Common myeloid progenitor, CD34-positive (primary cell): ENCODE measurements around the gene CHEK1.

Source experiments
- CTCF ChIA-PET: fragments of 350-600 bp; sonication (Branson Sonifier 250); formaldehyde crosslinking; loops from one replicate; lab custom pipeline; 2021; ENCODE audit warnings: antibody characterized with exemption; lab: Charles Lee
- POLR2A ChIA-PET: fragments of 350-600 bp; sonication (Branson Sonifier 250); formaldehyde crosslinking; loops from one replicate; lab custom pipeline; 2021; ENCODE audit warnings: antibody characterized with exemption; lab: Charles Lee
- DNase-seq, 3 donors: peaks; one replicate each; pipeline versions ENCODE4 v3.0.0 to v3.0.0-alpha.2; 2013
- H3K27ac ChIP-seq, 2 experiments: 1 replicate in 1 of 2; 2 replicates in 1 of 2; pipeline ENCODE4 v1.7.0; 2013; ENCODE audit warnings: inconsistent platforms in 2 of 2, low read length in 2 of 2, mild to moderate bottlenecking in 2 of 2, low read depth in 1 of 2, moderate library complexity in 1 of 2; ENCODE audit not compliant: severe bottlenecking in 2 of 2, insufficient read depth in 1 of 2, poor library complexity in 1 of 2
- H3K27me3 ChIP-seq, 5 experiments: replicated peaks in 2 of 5; 1 replicate in 3 of 5; 2 replicates in 2 of 5; pipeline versions ENCODE4 v1.6.1 to v1.7.0; 2013; ENCODE audit warnings: low read length in 4 of 5, mild to moderate bottlenecking in 2 of 5, moderate library complexity in 2 of 5, inconsistent platforms in 1 of 5; ENCODE audit not compliant: insufficient read depth in 5 of 5, control insufficient read depth in 4 of 5
- H3K36me3 ChIP-seq, 4 experiments: 1 replicate in 2 of 4; 2 replicates in 2 of 4; pipeline versions ENCODE4 v1.6.1 to v1.7.0; 2013; ENCODE audit warnings: low read length in 3 of 4, control low read depth in 1 of 4, mild to moderate bottlenecking in 1 of 4; ENCODE audit not compliant: control insufficient read depth in 4 of 4, insufficient read depth in 4 of 4
- H3K4me1 ChIP-seq, 4 experiments: 1 replicate in 3 of 4; 2 replicates in 1 of 4; pipeline versions ENCODE4 v1.6.1 to v1.7.1; 2013; ENCODE audit warnings: low read length in 3 of 4, mild to moderate bottlenecking in 3 of 4, control low read depth in 1 of 4, inconsistent platforms in 1 of 4, moderate library complexity in 1 of 4; ENCODE audit not compliant: control insufficient read depth in 4 of 4, insufficient read depth in 4 of 4; ENCODE audit errors: control extremely low read depth in 1 of 4
- H3K4me3 ChIP-seq, 7 experiments: 1 replicate in 4 of 7; 2 replicates in 3 of 7; pipeline versions ENCODE4 v1.5.1 to v1.7.0; 2013; ENCODE audit warnings: mild to moderate bottlenecking in 7 of 7, low read length in 6 of 7, moderate library complexity in 6 of 7, inconsistent platforms in 2 of 7, low read depth in 2 of 7, control low read depth in 1 of 7; ENCODE audit not compliant: insufficient read depth in 4 of 7, control insufficient read depth in 1 of 7; ENCODE audit errors: extremely low read depth in 1 of 7
- H3K9me3 ChIP-seq, 5 experiments: 1 replicate in 4 of 5; 2 replicates in 1 of 5; pipeline versions ENCODE4 v1.6.1 to v1.7.1; 2013; ENCODE audit warnings: low read length in 4 of 5, mild to moderate bottlenecking in 2 of 5, inconsistent platforms in 1 of 5, low read depth in 1 of 5, moderate library complexity in 1 of 5; ENCODE audit not compliant: control insufficient read depth in 4 of 5, insufficient read depth in 2 of 5; ENCODE audit errors: control extremely low read depth in 1 of 5
- WGBS: methylation state at CpG from one replicate; pipeline ENCODE4 v1.1.5; 2013; ENCODE audit not compliant: insufficient coverage; 5-methylcytosine and 5-hydroxymethylcytosine counted together

Gene CHEK1

DNA sequence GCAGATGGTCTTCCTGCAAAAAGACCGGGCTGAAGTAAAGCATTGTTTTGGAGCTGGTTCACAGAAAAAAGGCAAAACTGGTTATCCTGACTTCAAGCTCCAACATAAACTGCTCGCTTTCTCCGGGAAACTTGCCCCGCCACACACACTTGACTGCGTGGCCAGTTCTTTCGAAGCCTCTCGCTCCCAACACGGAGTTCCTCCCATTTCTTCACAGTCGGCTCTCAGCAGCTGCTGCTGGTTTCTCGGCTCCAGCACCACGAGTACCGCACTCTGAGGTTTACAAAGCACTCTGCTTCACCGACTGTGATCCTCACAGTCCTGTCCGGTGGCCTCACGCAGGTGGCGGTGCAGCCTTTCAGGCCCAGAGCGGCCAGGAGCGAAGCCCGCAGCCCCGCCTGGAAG is 264 bp downstream of the CHEK1 start:
- Histone ChIP-seq H3K4me1 (peaks cover 7 to 23% (median 15%) of the 10 kb centered on the region in 4 experiments), H3K4me3 (peak overlapping the region; percentile 81 to 99 (median 93)), H3K27me3 (no peaks in the 10 kb centered on the region), H3K9me3 (no peaks in the 10 kb centered on the region), H3K27ac (peak overlapping the region; percentile 94 to 95), H3K36me3 (peaks cover 7 to 40% (median 16%) of the 10 kb centered on the region in 4 experiments)
- ChIA-PET CTCF (no interaction called here), POLR2A (no interaction called here)
- 1% methylated on average over 20 of the region's 20 CpGs for WGBS
- no peak for DNase-seq

DNA sequence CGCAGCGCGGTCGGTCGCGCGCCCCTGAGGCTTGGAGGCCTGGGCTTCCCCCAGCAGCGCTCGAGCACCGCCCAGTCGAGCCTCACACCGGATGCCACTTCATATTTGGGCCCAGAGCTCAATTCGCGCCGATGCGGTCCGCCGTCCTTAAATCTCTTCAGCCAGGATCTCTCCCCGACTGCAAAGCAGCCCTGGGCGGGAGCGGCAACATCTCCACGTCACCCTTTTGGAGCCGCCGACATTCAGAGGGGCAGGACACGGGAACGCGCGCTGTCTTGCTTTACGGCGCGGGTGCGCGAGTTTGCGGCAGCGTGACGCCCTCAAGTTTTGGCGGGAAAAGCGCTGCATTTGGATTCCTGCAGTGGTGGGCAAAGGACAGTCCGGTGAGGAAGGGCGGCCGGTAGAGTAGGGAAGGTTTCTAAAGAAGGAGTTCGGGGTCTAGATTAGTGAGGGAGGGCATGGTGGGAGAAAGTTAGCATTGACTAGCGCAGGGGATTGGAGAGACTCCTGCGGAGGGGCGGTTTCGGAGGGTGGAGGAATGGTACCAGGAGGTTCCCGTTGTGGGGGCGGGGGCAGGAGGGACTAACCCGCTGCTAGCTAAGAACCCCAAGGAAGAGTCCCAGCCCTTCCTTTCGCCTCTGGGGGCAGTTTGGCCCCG is 796 bp downstream of the CHEK1 start:
- DNase-seq: peak; percentile 84 to 90 (median 89)
- Histone ChIP-seq H3K9me3 (no peaks in the 10 kb centered on the region), H3K4me1 (peaks cover 7 to 23% (median 15%) of the 10 kb centered on the region in 4 experiments), H3K27ac (peak overlapping the region; percentile 94 to 95), H3K36me3 (peaks cover 6 to 36% (median 14%) of the 10 kb centered on the region in 4 experiments), H3K4me3 (peak overlapping the region; percentile 81 to 99 (median 93)), H3K27me3 (no peaks in the 10 kb centered on the region)
- WGBS: 0% methylated on average over 43 of the region's 51 CpGs
- POLR2A ChIA-PET: no interaction called here
- CTCF ChIA-PET: interaction anchor here (1.4 to 2.8 kb wide), 3 partner anchors 9 to 277 kb away, joined by 3 to 7 read pairs (median 5); partner anchors contain the start of gene PUS3

DNA sequence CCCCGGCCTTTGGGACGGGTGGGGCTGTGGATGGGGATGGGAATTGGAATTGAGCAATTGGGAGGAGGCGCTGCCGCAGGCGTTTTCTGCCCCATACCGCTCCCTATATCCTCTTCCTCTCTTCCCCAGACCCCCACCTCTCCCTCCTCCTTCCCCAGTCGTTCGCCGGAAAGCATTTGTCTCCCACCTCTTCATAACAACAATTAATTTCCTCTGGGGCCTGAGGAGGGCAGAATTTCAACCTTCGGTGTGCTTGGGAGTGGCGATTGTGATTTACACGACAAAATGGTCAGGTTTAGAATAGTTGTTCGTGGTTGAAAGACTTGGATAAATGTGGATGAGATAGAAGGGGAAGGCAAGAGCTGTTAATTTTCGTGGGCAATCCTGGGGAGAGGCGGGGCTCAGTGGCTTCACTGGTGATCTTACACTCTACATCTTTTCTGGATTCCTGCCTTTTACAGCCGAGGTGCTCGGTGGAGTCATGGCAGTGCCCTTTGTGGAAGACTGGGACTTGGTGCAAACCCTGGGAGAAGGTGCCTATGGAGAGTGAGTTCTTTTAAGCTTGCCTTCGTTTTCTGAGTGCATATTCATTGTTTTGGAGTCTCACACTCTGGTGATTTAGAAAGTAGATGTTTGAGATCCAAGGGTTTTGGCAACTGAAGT is 1.5 kb downstream of the CHEK1 start:
- DNase-seq: peak; percentile 54 to 71 (median 67)
- CTCF ChIA-PET: interaction anchor here (1.0 to 2.8 kb wide), 4 partner anchors 9 to 277 kb away, joined by 3 to 7 read pairs (median 4); partner anchors contain the start of genes PUS3 and STT3A
- Histone ChIP-seq H3K9me3 (no peaks in the 10 kb centered on the region), H3K27ac (peak overlapping the region; percentile 94 to 95), H3K4me1 (peaks cover 7 to 23% (median 15%) of the 10 kb centered on the region in 4 experiments), H3K27me3 (no peaks in the 10 kb centered on the region), H3K36me3 (peaks cover 2 to 33% (median 11%) of the 10 kb centered on the region in 4 experiments), H3K4me3 (peak overlapping the region; percentile 81 to 99 (median 93))
- WGBS: 2% methylated on average over 7 of the region's 18 CpGs
- POLR2A ChIA-PET: no interaction called here

DNA sequence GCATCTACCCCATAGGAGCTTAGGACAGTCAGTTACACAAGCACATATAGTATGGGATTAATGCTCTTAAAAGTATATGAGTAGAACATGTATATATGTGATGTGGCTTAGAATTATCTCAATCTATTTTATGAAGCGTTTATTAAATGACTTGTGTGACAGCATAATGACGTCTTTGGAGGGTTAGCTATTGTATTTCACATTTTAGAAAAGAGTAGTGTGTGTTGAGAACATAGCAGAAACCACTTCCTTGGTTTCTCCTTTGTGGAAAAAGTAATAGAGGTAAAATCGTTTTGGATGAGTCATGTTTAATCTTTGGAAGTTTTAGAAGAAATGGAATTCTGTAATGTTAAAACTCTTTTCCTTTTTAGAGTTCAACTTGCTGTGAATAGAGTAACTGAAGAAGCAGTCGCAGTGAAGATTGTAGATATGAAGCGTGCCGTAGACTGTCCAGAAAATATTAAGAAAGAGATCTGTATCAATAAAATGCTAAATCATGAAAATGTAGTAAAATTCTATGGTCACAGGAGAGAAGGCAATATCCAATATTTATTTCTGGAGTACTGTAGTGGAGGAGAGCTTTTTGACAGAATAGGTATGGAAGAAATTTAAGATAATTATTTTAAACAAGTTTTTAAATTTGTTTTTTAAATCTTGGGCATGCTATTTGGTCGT is 2.4 kb downstream of the CHEK1 start:
- peak overlapping the region in 5 of 7 experiments; percentile 88 to 99 (median 95) for H3K4me3 ChIP-seq
- H3K27ac ChIP-seq: peak overlapping the region in 1 of 2 experiments; percentile 95
- WGBS: 70% methylated on average over 2 of the region's 7 CpGs
- H3K36me3 ChIP-seq: peaks cover 2 to 34% (median 5%) of the 10 kb centered on the region in 4 experiments
- no peaks in the 10 kb centered on the region for H3K9me3 ChIP-seq
- POLR2A ChIA-PET: interaction anchor here (0.6 kb wide), 1 partner anchor 254 kb away, joined by 3 read pairs; no protein-coding TSS in a partner anchor
- no peak for DNase-seq
- H3K27me3 ChIP-seq: no peaks in the 10 kb centered on the region
- CTCF ChIA-PET: interaction anchor here (1.0 to 2.8 kb wide), 3 partner anchors 8 to 35 kb away, joined by 3 to 7 read pairs (median 5); partner anchors contain the start of gene STT3A
- H3K4me1 ChIP-seq: peaks cover 7 to 23% (median 15%) of the 10 kb centered on the region in 4 experiments

DNA sequence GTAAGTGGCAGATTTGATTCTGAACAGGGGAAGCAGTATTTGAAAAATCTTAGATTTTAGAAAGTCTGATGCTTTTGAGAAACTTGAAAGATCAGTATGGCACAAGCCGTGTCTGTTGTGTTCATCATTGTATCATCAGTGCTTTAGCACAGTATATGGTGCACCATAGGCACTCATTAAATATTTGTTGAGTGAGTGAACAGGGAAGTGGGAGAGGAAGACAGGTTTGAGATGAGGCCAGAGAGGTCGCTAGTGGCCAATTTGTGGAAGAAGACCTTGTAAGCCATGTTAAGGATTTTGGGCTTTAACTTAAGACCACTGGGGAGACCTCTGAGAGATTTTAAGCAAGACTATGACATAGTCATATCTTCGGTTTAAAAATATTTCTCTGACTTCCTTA is 12.9 kb downstream of the CHEK1 start:
- CTCF ChIA-PET: no interaction called here
- Histone ChIP-seq H3K27ac (no peak overlapping the region), H3K27me3 (no peaks in the 10 kb centered on the region), H3K4me3 (no peak overlapping the region), H3K4me1 (no peaks in the 10 kb centered on the region), H3K9me3 (no peaks in the 10 kb centered on the region), H3K36me3 (peaks cover 14 to 83% (median 40%) of the 10 kb centered on the region in 4 experiments)
- POLR2A ChIA-PET: no interaction called here
- WGBS: 89% methylated on average over 1 of the region's 3 CpGs
- no peak for DNase-seq

DNA sequence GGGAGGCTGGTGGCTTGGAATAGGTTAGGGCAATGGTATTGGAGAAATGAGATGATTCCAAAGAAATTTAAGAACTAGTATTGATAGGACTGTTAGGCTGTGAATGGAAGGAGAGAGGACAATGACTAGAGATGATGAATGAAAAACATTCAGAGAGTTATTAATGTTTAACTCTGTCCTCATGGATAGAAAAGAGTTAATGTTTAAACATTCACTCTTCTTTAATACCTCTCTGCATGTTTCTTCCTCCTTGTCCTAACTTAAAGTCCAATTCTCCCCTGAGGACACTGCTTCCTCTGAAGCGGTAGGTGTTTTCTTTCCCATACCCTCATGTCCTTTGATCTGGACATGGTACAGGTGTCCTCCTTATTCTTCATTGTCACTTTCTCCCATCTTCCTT is 13.4 kb downstream of the CHEK1 start:
- CTCF ChIA-PET: no interaction called here
- POLR2A ChIA-PET: no interaction called here
- Histone ChIP-seq H3K4me1 (no peaks in the 10 kb centered on the region), H3K27me3 (no peaks in the 10 kb centered on the region), H3K9me3 (no peaks in the 10 kb centered on the region), H3K36me3 (peaks cover 12 to 80% (median 38%) of the 10 kb centered on the region in 4 experiments), H3K27ac (no peak overlapping the region), H3K4me3 (no peak overlapping the region)
- 100% methylated on average over 1 of the region's 1 CpG for WGBS
- DNase-seq: no peak
